ENCODE measurements around the gene ZNF76. TPM values are rescaled to one million over a fixed set of nuclear protein-coding genes. Genes with fewer than 3 reads are reported as not detected.

ZNF76 gene
- total RNA-seq, 2 experiments from 2014 or later: 42.6 to 42.7 TPM

GRCh38 chr6:35220711-35221110 is 38.8 kb upstream of the ZNF76 start:
- Mint-ChIP-seq H3K9me3 (no peaks in the 10 kb centered on the region), H3K4me3 (no peak overlapping the region), H3K4me1 (peaks cover 1% of the 10 kb centered on the region), H3K27ac (no peak overlapping the region), H3K36me3 (ENCODE audit: low read depth) (no peaks in the 10 kb centered on the region), H3K27me3 (peaks cover 41% of the 10 kb centered on the region)
- DNase-seq: no peak
- POLR2A ChIA-PET: interaction anchor here (1.1 kb wide), 1 partner anchor 11 kb away, joined by 5 read pairs; no protein-coding TSS in a partner anchor
- CTCF ChIA-PET: interaction anchor here (1.3 to 2.8 kb wide), 3 partner anchors 16 to 80 kb away, joined by 3 to 10 read pairs (median 5); no protein-coding TSS in a partner anchor

- Mint-ChIP-seq H3K27me3 (peaks cover 19% of the 10 kb centered on the region), H3K27ac (no peak overlapping the region), H3K4me3 (no peak overlapping the region), H3K9me3 (no peaks in the 10 kb centered on the region), H3K36me3 (ENCODE audit: low read depth) (no peaks in the 10 kb centered on the region), H3K4me1 (no peaks in the 10 kb centered on the region)
- CTCF ChIA-PET: interaction anchor here (1.1 to 2.4 kb wide), 2 partner anchors 18 to 236 kb away, joined by 3 to 5 read pairs; no protein-coding TSS in a partner anchor
- no peak for DNase-seq
- POLR2A ChIA-PET: no interaction called here
Observed at GRCh38 chr6:35223396-35223795, 36.1 kb upstream of the ZNF76 start.

DNA sequence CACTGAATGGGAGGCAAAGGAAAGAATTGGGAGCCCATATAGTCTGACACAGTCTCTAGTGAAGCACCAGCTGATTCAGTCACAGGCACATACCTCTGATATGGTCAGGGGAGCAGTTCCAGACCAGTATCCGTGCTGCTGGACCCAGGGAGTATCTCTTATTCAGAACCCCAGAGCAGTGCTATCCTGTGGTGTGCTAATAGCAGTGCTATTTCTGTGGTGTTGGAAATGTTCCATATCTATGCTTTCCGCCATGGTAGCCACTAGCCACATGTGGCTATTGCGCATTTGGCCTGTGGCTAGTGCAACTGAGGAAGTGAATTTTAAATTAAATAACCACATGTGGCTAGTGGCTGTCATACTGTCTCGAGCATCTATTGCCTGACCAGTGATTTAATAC is 34.8 kb upstream of the ZNF76 start:
- Mint-ChIP-seq H3K4me1 (no peaks in the 10 kb centered on the region), H3K36me3 (ENCODE audit: low read depth) (no peaks in the 10 kb centered on the region), H3K27me3 (peaks cover 15% of the 10 kb centered on the region), H3K4me3 (no peak overlapping the region), H3K27ac (no peak overlapping the region), H3K9me3 (no peaks in the 10 kb centered on the region)
- no peak for DNase-seq
- POLR2A ChIA-PET: no interaction called here
- CTCF ChIA-PET: interaction anchor here (1.1 to 1.6 kb wide), 2 partner anchors 16 to 19 kb away, joined by 3 to 6 read pairs; no protein-coding TSS in a partner anchor

GRCh38 chr6:35228481-35228880 is 31.1 kb upstream of the ZNF76 start:
- no peak for DNase-seq
- ChIA-PET POLR2A (no interaction called here), CTCF (interaction anchor here (5.8 kb wide), 1 partner anchor 13 kb away, joined by 31 read pairs; no protein-coding TSS in a partner anchor)
- Mint-ChIP-seq H3K36me3 (ENCODE audit: low read depth) (no peaks in the 10 kb centered on the region), H3K27me3 (peaks cover 5% of the 10 kb centered on the region), H3K27ac (no peak overlapping the region), H3K4me3 (no peak overlapping the region), H3K4me1 (no peaks in the 10 kb centered on the region), H3K9me3 (no peaks in the 10 kb centered on the region)

- Mint-ChIP-seq H3K36me3 (ENCODE audit: low read depth) (no peaks in the 10 kb centered on the region), H3K9me3 (no peaks in the 10 kb centered on the region), H3K27ac (no peak overlapping the region), H3K4me1 (no peaks in the 10 kb centered on the region), H3K4me3 (no peak overlapping the region), H3K27me3 (peaks cover 2% of the 10 kb centered on the region)
- no peak for DNase-seq
- ChIA-PET CTCF (interaction anchor here (0.6 to 5.8 kb wide), 2 partner anchors 12 to 293 kb away, joined by 3 to 31 read pairs; no protein-coding TSS in a partner anchor), POLR2A (no interaction called here)
Observed at GRCh38 chr6:35229304-35229703, 30.2 kb upstream of the ZNF76 start.

DNA sequence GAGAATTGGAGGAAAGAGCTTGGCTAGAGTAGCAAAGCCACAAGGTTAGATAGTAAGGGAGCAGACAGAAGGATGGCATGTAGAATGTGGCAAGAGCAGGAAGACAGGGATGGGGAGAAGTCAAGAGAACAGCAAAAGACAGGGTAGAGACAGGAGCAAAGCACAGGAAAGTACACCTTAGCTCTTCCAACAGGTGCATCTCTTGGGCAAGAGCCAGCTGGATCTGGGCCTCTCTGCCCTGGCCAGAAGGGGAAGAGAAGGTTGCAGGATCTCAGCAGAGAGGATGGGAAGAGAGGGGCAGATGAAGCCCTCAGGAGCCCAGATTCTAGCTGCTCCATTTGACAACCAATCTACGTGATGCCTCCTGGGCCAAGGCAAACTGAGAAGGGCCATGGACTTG is 29.0 kb upstream of the ZNF76 start:
- ChIA-PET CTCF (interaction anchor here (5.8 kb wide), 1 partner anchor 10 kb away, joined by 31 read pairs; no protein-coding TSS in a partner anchor), POLR2A (interaction anchor here (1.1 to 1.2 kb wide), 2 partner anchors 14 to 28 kb away, joined by 3 read pairs; no protein-coding TSS in a partner anchor)
- no peaks in the 10 kb centered on the region for H3K27me3 Mint-ChIP-seq
- H3K4me3 Mint-ChIP-seq: no peak overlapping the region
- H3K36me3 Mint-ChIP-seq (ENCODE audit: low read depth): no peaks in the 10 kb centered on the region
- DNase-seq: no peak
- no peaks in the 10 kb centered on the region for H3K9me3 Mint-ChIP-seq
- H3K27ac Mint-ChIP-seq: no peak overlapping the region
- H3K4me1 Mint-ChIP-seq: no peaks in the 10 kb centered on the region

DNA sequence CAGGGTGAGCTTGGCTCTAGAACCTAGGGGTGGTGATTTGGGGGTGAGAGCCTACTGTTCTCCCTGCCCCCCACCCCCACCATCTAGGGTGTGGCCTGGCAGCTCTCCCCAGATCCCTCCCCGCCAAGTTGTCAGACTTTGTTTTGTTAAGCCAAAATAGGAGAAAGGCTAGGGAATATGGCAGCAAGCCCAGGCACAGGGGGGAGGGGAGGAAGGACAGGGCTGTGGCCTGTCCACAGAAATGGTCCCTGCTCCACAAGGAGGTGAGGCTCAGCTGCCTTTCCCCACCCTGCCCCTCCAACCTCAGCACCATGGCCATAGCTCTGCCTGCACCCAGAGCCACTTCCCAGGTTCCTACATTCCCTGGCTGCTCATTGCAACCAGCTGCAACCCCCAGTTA is 28.6 kb upstream of the ZNF76 start:
- ChIA-PET CTCF (interaction anchor here (5.8 kb wide), 1 partner anchor 10 kb away, joined by 31 read pairs; no protein-coding TSS in a partner anchor), POLR2A (interaction anchor here (1.1 to 1.2 kb wide), 3 partner anchors 10 to 27 kb away, joined by 3 to 9 read pairs (median 3); no protein-coding TSS in a partner anchor)
- Mint-ChIP-seq H3K36me3 (ENCODE audit: low read depth) (no peaks in the 10 kb centered on the region), H3K4me1 (no peaks in the 10 kb centered on the region), H3K9me3 (no peaks in the 10 kb centered on the region), H3K27ac (no peak overlapping the region), H3K4me3 (no peak overlapping the region), H3K27me3 (no peaks in the 10 kb centered on the region)
- no peak for DNase-seq

DNA sequence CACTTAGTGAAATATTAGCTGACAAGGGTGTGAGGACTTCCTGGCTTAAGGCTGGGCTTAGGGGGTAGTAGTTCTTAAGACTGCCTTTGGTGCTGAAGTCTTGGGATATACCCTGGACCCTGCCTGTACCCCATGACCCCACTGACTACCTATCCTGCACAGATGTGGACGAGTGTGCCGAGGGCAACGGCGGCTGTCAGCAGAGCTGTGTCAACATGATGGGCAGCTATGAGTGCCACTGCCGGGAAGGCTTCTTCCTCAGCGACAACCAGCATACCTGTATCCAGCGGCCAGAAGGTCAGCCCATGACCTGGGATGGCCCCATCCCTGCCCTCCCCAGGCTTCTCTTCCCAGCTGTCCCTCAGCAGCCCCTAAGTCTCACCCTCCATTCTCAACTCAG is 28.0 kb upstream of the ZNF76 start:
- Mint-ChIP-seq H3K27me3 (no peaks in the 10 kb centered on the region), H3K36me3 (ENCODE audit: low read depth) (no peaks in the 10 kb centered on the region), H3K4me3 (no peak overlapping the region), H3K4me1 (no peaks in the 10 kb centered on the region), H3K9me3 (no peaks in the 10 kb centered on the region), H3K27ac (no peak overlapping the region)
- DNase-seq: no peak
- POLR2A ChIA-PET: interaction anchor here (1.1 kb wide), 1 partner anchor 9 kb away, joined by 9 read pairs; no protein-coding TSS in a partner anchor
- CTCF ChIA-PET: interaction anchor here (5.8 kb wide), 1 partner anchor 9 kb away, joined by 31 read pairs; no protein-coding TSS in a partner anchor

- Mint-ChIP-seq H3K27ac (no peak overlapping the region), H3K36me3 (ENCODE audit: low read depth) (no peaks in the 10 kb centered on the region), H3K4me3 (no peak overlapping the region), H3K4me1 (no peaks in the 10 kb centered on the region), H3K27me3 (no peaks in the 10 kb centered on the region), H3K9me3 (no peaks in the 10 kb centered on the region)
- ChIA-PET CTCF (no interaction called here), POLR2A (no interaction called here)
- no peak for DNase-seq
Observed at GRCh38 chr6:35234901-35235300, 24.6 kb upstream of the ZNF76 start.

DNA sequence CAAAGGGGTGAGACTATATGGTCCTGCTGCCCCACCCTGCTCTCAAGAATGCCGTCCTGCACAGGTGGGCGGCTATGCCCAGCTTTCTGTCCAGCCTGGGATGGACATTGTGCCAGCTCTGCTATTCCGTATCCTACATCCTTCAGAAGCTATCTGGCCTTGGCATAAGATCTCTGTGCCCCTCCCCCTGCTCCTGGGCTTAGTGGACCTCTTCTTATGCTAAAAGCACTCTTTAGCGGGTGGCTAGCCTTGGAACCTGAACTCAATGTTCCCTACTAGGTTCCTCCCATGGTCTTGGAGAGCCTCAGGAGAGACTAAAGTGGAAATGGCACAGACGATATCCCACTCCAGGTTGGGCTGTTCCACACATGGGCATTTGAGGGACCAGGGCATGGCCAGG is 23.3 kb upstream of the ZNF76 start:
- H3K27ac Mint-ChIP-seq: no peak overlapping the region
- H3K4me3 Mint-ChIP-seq: no peak overlapping the region
- H3K4me1 Mint-ChIP-seq: no peaks in the 10 kb centered on the region
- CTCF ChIA-PET: no interaction called here
- DNase-seq: no peak
- H3K27me3 Mint-ChIP-seq: no peaks in the 10 kb centered on the region
- no peaks in the 10 kb centered on the region for H3K9me3 Mint-ChIP-seq
- H3K36me3 Mint-ChIP-seq (ENCODE audit: low read depth): no peaks in the 10 kb centered on the region
- POLR2A ChIA-PET: no interaction called here

DNA sequence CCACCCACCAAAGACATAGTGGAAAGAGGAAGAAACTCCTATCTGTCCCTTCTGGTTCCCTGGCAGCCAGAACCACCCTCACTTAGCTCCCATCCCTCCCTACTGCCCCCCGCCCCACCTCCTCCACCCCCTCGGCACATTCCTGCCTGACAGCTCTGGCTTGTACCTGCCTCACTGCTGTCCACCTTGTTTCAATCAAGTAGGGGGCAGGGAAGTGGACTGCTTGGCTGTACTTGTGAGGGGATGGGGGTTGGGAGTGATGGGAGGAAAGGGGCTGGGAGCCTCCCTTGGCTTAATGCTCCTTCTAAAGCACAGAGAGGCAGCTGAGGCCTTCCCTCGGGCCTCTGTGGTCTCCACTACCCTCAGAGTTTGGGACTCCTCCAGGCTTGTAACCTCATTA is 22.1 kb upstream of the ZNF76 start:
- H3K4me3 Mint-ChIP-seq: no peak overlapping the region
- no peaks in the 10 kb centered on the region for H3K36me3 Mint-ChIP-seq (ENCODE audit: low read depth)
- DNase-seq: no peak
- no peaks in the 10 kb centered on the region for H3K4me1 Mint-ChIP-seq
- H3K9me3 Mint-ChIP-seq: no peaks in the 10 kb centered on the region
- no peaks in the 10 kb centered on the region for H3K27me3 Mint-ChIP-seq
- POLR2A ChIA-PET: no interaction called here
- CTCF ChIA-PET: no interaction called here
- no peak overlapping the region for H3K27ac Mint-ChIP-seq

- H3K4me3 Mint-ChIP-seq: no peak overlapping the region
- no peaks in the 10 kb centered on the region for H3K27me3 Mint-ChIP-seq
- H3K36me3 Mint-ChIP-seq (ENCODE audit: low read depth): no peaks in the 10 kb centered on the region
- POLR2A ChIA-PET: no interaction called here
- H3K27ac Mint-ChIP-seq: no peak overlapping the region
- no peaks in the 10 kb centered on the region for H3K4me1 Mint-ChIP-seq
- DNase-seq: no peak
- H3K9me3 Mint-ChIP-seq: no peaks in the 10 kb centered on the region
- CTCF ChIA-PET: interaction anchor here (1.4 to 4.8 kb wide), 4 partner anchors 33 to 249 kb away, joined by 3 to 48 read pairs (median 24); no protein-coding TSS in a partner anchor
Observed at GRCh38 chr6:35238843-35239289, 20.7 kb upstream of the ZNF76 start.

DNA sequence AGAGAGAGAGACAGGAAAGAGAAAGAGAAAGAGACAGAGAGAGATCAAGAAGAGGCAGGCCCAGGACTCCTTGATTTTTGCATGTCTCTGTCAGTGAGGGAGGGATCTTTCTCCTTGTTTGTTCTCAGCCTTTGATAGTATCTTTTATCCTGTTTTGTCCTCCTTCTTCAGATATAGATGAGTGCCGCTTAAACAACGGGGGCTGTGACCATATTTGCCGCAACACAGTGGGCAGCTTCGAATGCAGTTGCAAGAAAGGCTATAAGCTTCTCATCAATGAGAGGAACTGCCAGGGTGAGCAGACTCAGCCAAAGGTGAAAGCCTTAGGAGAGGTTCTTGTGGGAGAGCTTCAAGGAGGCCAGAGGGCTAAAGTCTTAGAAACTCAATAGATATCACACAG is 20.0 kb upstream of the ZNF76 start:
- DNase-seq: no peak
- Mint-ChIP-seq H3K9me3 (no peaks in the 10 kb centered on the region), H3K27me3 (no peaks in the 10 kb centered on the region), H3K27ac (no peak overlapping the region), H3K36me3 (ENCODE audit: low read depth) (no peaks in the 10 kb centered on the region), H3K4me1 (no peaks in the 10 kb centered on the region), H3K4me3 (no peak overlapping the region)
- ChIA-PET POLR2A (interaction anchor here (1.1 to 1.4 kb wide), 2 partner anchors 9 to 91 kb away, joined by 3 to 5 read pairs; no protein-coding TSS in a partner anchor), CTCF (interaction anchor here (1.2 to 4.8 kb wide), 12 partner anchors 10 to 456 kb away, joined by 3 to 48 read pairs (median 4); partner anchors contain the start of gene ZNF76)
